Mesenchymal stem cell (in vitro differentiated cells and primary cell): ENCODE data around the gene MED10. TPM values are rescaled to one million over a fixed set of nuclear protein-coding genes. Genes with fewer than 3 reads are reported as not detected.

Source experiments
- DNase-seq: peaks from one replicate; pipeline ENCODE4 v3.0.0-alpha.2; 2013
- H2AFZ ChIP-seq: one replicate; pipeline ENCODE4 v1.6.1; 2013; ENCODE audit warnings: low read depth, mild to moderate bottlenecking, control low read depth, inconsistent platforms, low read length, moderate library complexity
- H2AK5ac ChIP-seq: 2 replicates; pipeline ENCODE4 v1.6.1; 2013; ENCODE audit warnings: low read length, moderate library complexity, mild to moderate bottlenecking, inconsistent platforms; ENCODE audit not compliant: severe bottlenecking
- H2BK120ac ChIP-seq: one replicate; pipeline ENCODE4 v1.6.1; 2013; ENCODE audit warnings: low read depth, mild to moderate bottlenecking, inconsistent platforms, low read length, moderate library complexity
- H2BK12ac ChIP-seq, 2 experiments: one replicate each; pipeline ENCODE4 v1.6.1; 2013; ENCODE audit warnings: inconsistent platforms in 2 of 2, low read length in 2 of 2, mild to moderate bottlenecking in 2 of 2, moderate library complexity in 2 of 2, control low read depth in 1 of 2
- H2BK15ac ChIP-seq: one replicate; pipeline ENCODE4 v1.6.1; 2013; ENCODE audit warnings: mild to moderate bottlenecking, low read depth, inconsistent platforms; ENCODE audit not compliant: poor library complexity, severe bottlenecking
- H2BK5ac ChIP-seq: 2 replicates; pipeline ENCODE4 v1.6.1; 2013; ENCODE audit warnings: low read depth, mild to moderate bottlenecking, low read length, control low read depth, inconsistent platforms; ENCODE audit not compliant: poor library complexity, severe bottlenecking
- H3K14ac ChIP-seq, 2 experiments: one replicate each; pipeline ENCODE4 v1.6.1; 2013; ENCODE audit warnings: inconsistent platforms in 2 of 2, low read length in 2 of 2, control low read depth in 1 of 2, mild to moderate bottlenecking in 1 of 2, moderate library complexity in 1 of 2
- H3K18ac ChIP-seq, 2 experiments: one replicate each; pipeline ENCODE4 v1.6.1; 2013; ENCODE audit warnings: inconsistent platforms in 2 of 2, low read length in 2 of 2, control low read depth in 1 of 2, low read depth in 1 of 2, mild to moderate bottlenecking in 1 of 2
- H3K23ac ChIP-seq, 2 experiments: one replicate each; pipeline ENCODE4 v1.6.1; 2013; ENCODE audit warnings: inconsistent platforms in 2 of 2, low read length in 2 of 2, mild to moderate bottlenecking in 2 of 2, moderate library complexity in 2 of 2, control low read depth in 1 of 2
- H3K27ac ChIP-seq: 2 replicates; pipeline ENCODE4 v1.5.1; 2013; ENCODE audit warnings: mild to moderate bottlenecking, moderate library complexity, low read length, control low read depth, inconsistent platforms; ENCODE audit not compliant: poor library complexity, severe bottlenecking
- H3K27me3 ChIP-seq, 2 experiments: 2 replicates each; pipeline versions ENCODE4 v1.6.1 to v1.7.0; 2013; ENCODE audit warnings: low read length in 2 of 2, mild to moderate bottlenecking in 2 of 2, moderate library complexity in 2 of 2, control low read depth in 1 of 2, inconsistent platforms in 1 of 2; ENCODE audit not compliant: control insufficient read depth in 1 of 2, insufficient read depth in 1 of 2
- H3K36me3 ChIP-seq, 2 experiments: 2 replicates each; pipeline versions ENCODE4 v1.6.1 to v1.7.0; 2013; ENCODE audit warnings: low read length in 2 of 2, control low read depth in 1 of 2, inconsistent platforms in 1 of 2, low read depth in 1 of 2, mild to moderate bottlenecking in 1 of 2; ENCODE audit not compliant: insufficient read depth in 2 of 2, control insufficient read depth in 1 of 2
- H3K4ac ChIP-seq, 2 experiments: one replicate each; pipeline ENCODE4 v1.6.1; 2013; ENCODE audit warnings: inconsistent platforms in 2 of 2, low read length in 2 of 2, mild to moderate bottlenecking in 2 of 2, moderate library complexity in 2 of 2, control low read depth in 1 of 2, low read depth in 1 of 2
- H3K4me1 ChIP-seq: 2 replicates; pipeline ENCODE4 v1.6.1; 2013; ENCODE audit warnings: low read depth, low read length, control low read depth; ENCODE audit not compliant: control insufficient read depth, insufficient read depth
- H3K4me2 ChIP-seq: 2 replicates; pipeline ENCODE4 v1.6.1; 2013; ENCODE audit warnings: low read length, mild to moderate bottlenecking, inconsistent platforms; ENCODE audit not compliant: poor library complexity, severe bottlenecking
- H3K4me3 ChIP-seq, 2 experiments: 2 replicates each; pipeline versions ENCODE4 v1.5.1 to v1.7.0; 2013; ENCODE audit warnings: low read length in 2 of 2, mild to moderate bottlenecking in 2 of 2, control low read depth in 1 of 2, low read depth in 1 of 2; ENCODE audit not compliant: insufficient read depth in 1 of 2
- H3K79me1 ChIP-seq: replicated peaks from 2 replicates; pipeline ENCODE4 v1.6.1; 2013; ENCODE audit warnings: mild to moderate bottlenecking, control low read depth, low read length, inconsistent platforms; ENCODE audit not compliant: poor library complexity, severe bottlenecking
- H3K9ac ChIP-seq: 2 replicates; pipeline ENCODE4 v1.7.0; 2013; ENCODE audit warnings: mild to moderate bottlenecking, low read length, moderate library complexity
- H3K9me3 ChIP-seq: 2 replicates; pipeline ENCODE4 v1.7.0; 2013; ENCODE audit warnings: mild to moderate bottlenecking, low read length; ENCODE audit not compliant: control insufficient read depth
- H4K8ac ChIP-seq: one replicate; pipeline ENCODE4 v1.6.1; 2013; ENCODE audit warnings: inconsistent platforms, mild to moderate bottlenecking, low read length, moderate library complexity
- H4K91ac ChIP-seq: one replicate; pipeline ENCODE4 v1.6.1; 2013; ENCODE audit warnings: mild to moderate bottlenecking, low read length, inconsistent platforms
- WGBS: methylation state at CpG from one replicate; pipeline ENCODE4 v1.1.7; 2013; ENCODE audit warnings: mixed read lengths; 5-methylcytosine and 5-hydroxymethylcytosine counted together
- polyA plus RNA-seq, 2 experiments: library from polyadenylated mRNA; stranded (reverse); fragments of 200-250 nt; gene quantifications; one replicate each; pipeline ENCODE4 v1.2.3, GENCODE V29; 2013

MED10 gene
- 47.4 TPM for polyA plus RNA-seq (2013, experiment 1 of 2)
- 56.7 TPM for polyA plus RNA-seq (2013, experiment 2 of 2)

- Histone ChIP-seq H3K27me3 (no peaks in the 10 kb centered on the region), H3K36me3 (peaks cover 20 to 40% of the 10 kb centered on the region in 2 experiments), H2BK12ac (peak within 1 kb of the TSS in 1 of 2 experiments; percentile 21), H3K4ac (peak within 1 kb of the TSS; percentile 73 to 74), H3K4me3 (peak within 1 kb of the TSS; percentile 91 to 100), H2BK15ac (peak within 1 kb of the TSS; percentile 16), H3K9ac (peak within 1 kb of the TSS; percentile 99), H2BK120ac (peak within 1 kb of the TSS; percentile 66), H3K18ac (peak within 1 kb of the TSS; percentile 81 to 86), H3K4me1 (peaks cover 8% of the 10 kb centered on the region), H3K27ac (peak within 1 kb of the TSS; percentile 65), H2BK5ac (peak within 1 kb of the TSS; percentile 63), H3K9me3 (no peaks in the 10 kb centered on the region), H4K8ac (peak within 1 kb of the TSS; percentile 94), H2AK5ac (peak within 1 kb of the TSS; percentile 43), H3K4me2 (peak within 1 kb of the TSS; percentile 83), H3K14ac (peak within 1 kb of the TSS in 1 of 2 experiments; percentile 45), H4K91ac (peak within 1 kb of the TSS; percentile 87), H3K79me1 (peaks cover 14% of the 10 kb centered on the region), H2AFZ (peak within 1 kb of the TSS; percentile 74), H3K23ac (no peak within 1 kb of the TSS)
- DNase-seq = peak; percentile 91
- WGBS = 2% methylated on average over 57 of the region's 60 CpGs
These were observed at the start of gene MED10 for GRCh38 chr5:6377905-6378765. Gene MED10 (minus strand): TSS chr5:6378547. CDS start chr5:6378483, 64 bp downstream.

GRCh38 chr5:6427694-6428093 is 49.3 kb upstream of the MED10 start:
- Histone ChIP-seq H2BK120ac (no peak overlapping the region), H3K4me2 (no peak overlapping the region), H3K79me1 (no peaks in the 10 kb centered on the region), H3K27me3 (peaks cover 0 to 11% of the 10 kb centered on the region in 2 experiments), H3K4me1 (no peaks in the 10 kb centered on the region), H3K4ac (no peak overlapping the region), H4K91ac (no peak overlapping the region), H2BK12ac (no peak overlapping the region), H3K27ac (no peak overlapping the region), H2AK5ac (no peak overlapping the region), H2BK5ac (no peak overlapping the region), H2AFZ (no peak overlapping the region), H4K8ac (no peak overlapping the region), H3K36me3 (no peaks in the 10 kb centered on the region), H3K9me3 (no peaks in the 10 kb centered on the region), H2BK15ac (no peak overlapping the region), H3K23ac (no peak overlapping the region), H3K4me3 (no peak overlapping the region), H3K18ac (no peak overlapping the region), H3K14ac (no peak overlapping the region), H3K9ac (no peak overlapping the region)
- DNase-seq = no peak
- 72% methylated on average over 3 of the region's 4 CpGs for WGBS

GRCh38 chr5:6424700-6425099 is 46.4 kb upstream of the MED10 start:
- Histone ChIP-seq H2BK15ac (no peak overlapping the region), H3K4me1 (no peaks in the 10 kb centered on the region), H3K27me3 (peaks cover 0 to 3% of the 10 kb centered on the region in 2 experiments), H3K18ac (no peak overlapping the region), H2BK12ac (no peak overlapping the region), H2AK5ac (no peak overlapping the region), H3K79me1 (no peaks in the 10 kb centered on the region), H3K9me3 (no peaks in the 10 kb centered on the region), H3K23ac (no peak overlapping the region), H2BK120ac (no peak overlapping the region), H3K4me3 (no peak overlapping the region), H3K9ac (no peak overlapping the region), H2BK5ac (no peak overlapping the region), H4K91ac (no peak overlapping the region), H4K8ac (no peak overlapping the region), H3K4me2 (no peak overlapping the region), H3K36me3 (no peaks in the 10 kb centered on the region), H3K4ac (no peak overlapping the region), H3K14ac (no peak overlapping the region), H2AFZ (no peak overlapping the region), H3K27ac (no peak overlapping the region)
- no peak for DNase-seq

GRCh38 chr5:6424110-6424659 is 45.8 kb upstream of the MED10 start:
- H3K27ac ChIP-seq = no peak overlapping the region
- H2BK12ac ChIP-seq = no peak overlapping the region
- DNase-seq = no peak
- H3K14ac ChIP-seq = no peak overlapping the region
- H3K23ac ChIP-seq = no peak overlapping the region
- no peak overlapping the region for H2AFZ ChIP-seq
- H4K8ac ChIP-seq = no peak overlapping the region
- H3K4me2 ChIP-seq = no peak overlapping the region
- H3K4ac ChIP-seq = no peak overlapping the region
- no peak overlapping the region for H4K91ac ChIP-seq
- H2BK15ac ChIP-seq = no peak overlapping the region
- peaks cover 0 to 3% of the 10 kb centered on the region in 2 experiments for H3K27me3 ChIP-seq
- no peak overlapping the region for H2AK5ac ChIP-seq
- no peaks in the 10 kb centered on the region for H3K9me3 ChIP-seq
- no peak overlapping the region for H3K9ac ChIP-seq
- H2BK120ac ChIP-seq = no peak overlapping the region
- H3K79me1 ChIP-seq = no peaks in the 10 kb centered on the region
- WGBS = 76% methylated on average over 8 of the region's 8 CpGs
- H2BK5ac ChIP-seq = no peak overlapping the region
- no peak overlapping the region for H3K18ac ChIP-seq
- no peaks in the 10 kb centered on the region for H3K36me3 ChIP-seq
- H3K4me3 ChIP-seq = no peak overlapping the region
- H3K4me1 ChIP-seq = no peaks in the 10 kb centered on the region
